Upper lobe of right lung (tissue), 1 donor: ENCODE measurements around the gene FBXW8. TPM values are rescaled to one million over a fixed set of nuclear protein-coding genes. Genes with fewer than 3 reads are reported as not detected.

Source experiments
- ATAC-seq: fragments of 200-7000 bp; cut with Tn5 transposase; one replicate; pipeline ENCODE4 v1.9.1; 2020; ENCODE audit warnings: mild to moderate bottlenecking, moderate library complexity
- DNase-seq: peaks from one replicate; pipeline ENCODE4 v3.0.0-alpha.2; 2020
- H3K27ac ChIP-seq: fragments of 200-600 bp; one replicate; pipeline ENCODE4 v1.8.0; 2022
- H3K27me3 ChIP-seq: fragments of 200-600 bp; one replicate; pipeline ENCODE4 v1.8.0; 2022; ENCODE audit warnings: mild to moderate bottlenecking
- H3K36me3 ChIP-seq: fragments of 200-600 bp; one replicate; pipeline ENCODE4 v1.8.0; 2022
- H3K4me1 ChIP-seq: fragments of 200-600 bp; one replicate; pipeline ENCODE4 v1.8.0; 2022
- H3K4me3 ChIP-seq: fragments of 200-600 bp; one replicate; pipeline ENCODE4 v1.8.0; 2022; ENCODE audit warnings: mild to moderate bottlenecking
- H3K9me3 ChIP-seq: fragments of 200-600 bp; one replicate; pipeline ENCODE4 v1.8.0; 2022
- CTCF ChIP-seq: fragments of 200-600 bp; IDR thresholded peaks from one replicate; pipeline ENCODE4 v1.8.0; 2022; ENCODE audit warnings: antibody characterized with exemption
- intact Hi-C: fragments of 100-400 bp; cut with DNase I; formaldehyde crosslinking; loops from one replicate; pipeline ENCODE4 v1.11.0; 2022
- total RNA-seq: library from RNA; stranded (reverse); fragmentation: NEBNext Ultra II Directional; extraction: Animal tissue kit (Norgen Biotek cat#: 25700); gene quantifications from one replicate; pipeline ENCODE4 v1.2.1, GENCODE V29; 2021
- donor health status: DM: no; HTN: yes; CAD: no; lungs with severe emphysema.

FBXW8 gene
- total RNA-seq, 1 donor from 2014 or later: 16.8 TPM

- H3K4me1 ChIP-seq: peaks cover 7% of the 10 kb centered on the region
- H3K27me3 ChIP-seq: no peaks in the 10 kb centered on the region
- no peak overlapping the region for H3K4me3 ChIP-seq
- ATAC-seq: peak; percentile 7
- intact Hi-C loops: no loop called here
- no peaks in the 10 kb centered on the region for H3K9me3 ChIP-seq
- no peak for DNase-seq
- no peak overlapping the region for H3K27ac ChIP-seq
- no peak for TF ChIP-seq CTCF
- no peaks in the 10 kb centered on the region for H3K36me3 ChIP-seq
These were observed 47.9 kb downstream of the FBXW8 start for GRCh38 chr12:116958402-116959197.

GRCh38 chr12:116959198-116959460 lies 48.4 kb downstream of the FBXW8 start:
- Histone ChIP-seq H3K9me3 (no peaks in the 10 kb centered on the region), H3K27ac (no peak overlapping the region), H3K4me1 (peaks cover 7% of the 10 kb centered on the region), H3K36me3 (no peaks in the 10 kb centered on the region), H3K4me3 (no peak overlapping the region), H3K27me3 (no peaks in the 10 kb centered on the region)
- intact Hi-C loops: no loop called here
- DNase-seq: no peak
- no peak for TF ChIP-seq CTCF
- no peak for ATAC-seq

GRCh38 chr12:116959845-116960514 lies 49.2 kb downstream of the FBXW8 start:
- no peak for TF ChIP-seq CTCF
- ATAC-seq (no peak), DNase-seq (no peak)
- no peak overlapping the region for H3K4me3 ChIP-seq
- H3K27me3 ChIP-seq: no peaks in the 10 kb centered on the region
- intact Hi-C loops: no loop called here
- peaks cover 6% of the 10 kb centered on the region for H3K36me3 ChIP-seq
- H3K27ac ChIP-seq: no peak overlapping the region
- H3K4me1 ChIP-seq: peaks cover 6% of the 10 kb centered on the region
- no peaks in the 10 kb centered on the region for H3K9me3 ChIP-seq

- H3K27me3 ChIP-seq: no peaks in the 10 kb centered on the region
- ATAC-seq (no peak), DNase-seq (no peak)
- TF ChIP-seq CTCF: no peak
- no peaks in the 10 kb centered on the region for H3K4me1 ChIP-seq
- no peak overlapping the region for H3K4me3 ChIP-seq
- intact Hi-C loops: no loop called here
- no peak overlapping the region for H3K27ac ChIP-seq
- no peaks in the 10 kb centered on the region for H3K9me3 ChIP-seq
- peaks cover 27% of the 10 kb centered on the region for H3K36me3 ChIP-seq
These were observed 51.4 kb downstream of the FBXW8 start for GRCh38 chr12:116962197-116962596.

- TF ChIP-seq CTCF: no peak
- no peak overlapping the region for H3K27ac ChIP-seq
- no peaks in the 10 kb centered on the region for H3K9me3 ChIP-seq
- no peak for ATAC-seq
- DNase-seq: no peak
- H3K4me3 ChIP-seq: no peak overlapping the region
- intact Hi-C loops: no loop called here
- peaks cover 28% of the 10 kb centered on the region for H3K36me3 ChIP-seq
- no peaks in the 10 kb centered on the region for H3K4me1 ChIP-seq
- no peaks in the 10 kb centered on the region for H3K27me3 ChIP-seq
These were observed 52.1 kb downstream of the FBXW8 start for GRCh38 chr12:116962783-116963356.
